Upper lobe of left lung (tissue), 6 donors: Measurements from ENCODE around the gene AOAH. TPM values are rescaled to one million over a fixed set of nuclear protein-coding genes. Genes with fewer than 3 reads are reported as not detected.

Source experiments
- ATAC-seq, 2 donors: fragments of 200-7000 bp; cut with Tn5 transposase; one replicate each; pipeline ENCODE4 v1.9.1; 2022; ENCODE audit warnings: mild to moderate bottlenecking in 2 of 2, moderate library complexity in 2 of 2; ENCODE audit not compliant: low FRiP score in 2 of 2
- DNase-seq, 2 donors: peaks; one replicate each; pipeline ENCODE4 v3.0.0-alpha.2; 2019 to 2020
- H3K27ac ChIP-seq, 4 donors: fragments of 200-600 bp; sonication (generic); one replicate each; pipeline ENCODE4 v1.5.1; 2016 to 2019
- H3K27me3 ChIP-seq, 4 donors: fragments of 200-600 bp; sonication (generic); one replicate each; pipeline ENCODE4 v1.5.1; 2017 to 2019
- H3K36me3 ChIP-seq, 4 donors: fragments of 200-600 bp; sonication (generic); one replicate each; pipeline ENCODE4 v1.5.1; 2016 to 2019
- H3K4me1 ChIP-seq, 4 donors: fragments of 200-600 bp; sonication (generic); one replicate each; pipeline ENCODE4 v1.5.1; 2018 to 2019
- H3K4me3 ChIP-seq, 4 donors: fragments of 200-600 bp; sonication (generic); one replicate each; pipeline ENCODE4 v1.5.1; 2017 to 2019; ENCODE audit warnings: mild to moderate bottlenecking in 2 of 4, moderate library complexity in 1 of 4
- H3K9me3 ChIP-seq, 4 donors: fragments of 200-600 bp; sonication (generic); one replicate each; pipeline ENCODE4 v1.5.1; 2018 to 2019
- EP300 ChIP-seq, 4 donors: sonication (generic); formaldehyde crosslinking; IDR thresholded peaks; one replicate each; pipeline ENCODE4 v1.5.1; 2017; ENCODE audit warnings: antibody characterized with exemption in 4 of 4, control low read depth in 2 of 4
- POLR2A ChIP-seq, 4 donors: fragments of 450-650 bp; IDR thresholded peaks; one replicate each; pipeline ENCODE4 v1.5.1; 2016 to 2017; ENCODE audit warnings: antibody characterized with exemption in 4 of 4, mild to moderate bottlenecking in 2 of 4
- POLR2AphosphoS5 ChIP-seq, 2 donors: sonication (generic); formaldehyde crosslinking; IDR thresholded peaks; one replicate each; pipeline ENCODE4 v1.5.1; 2017; ENCODE audit warnings: antibody characterized with exemption in 2 of 2
- WGBS, 2 donors: methylation state at CpG; one replicate each; pipeline ENCODE4 v1.1.5; 2017 to 2018; 5-methylcytosine and 5-hydroxymethylcytosine counted together
- total RNA-seq, 6 donors: library from RNA; depleted of rRNA in 4 of 6; stranded (reverse); fragments of >200 nt in 4 of 6; gene quantifications; one replicate each; pipeline versions ENCODE4 v1.1.0 to v1.2.1, GENCODE V29; 2016 to 2021
- TF ChIP-seq, protein P1 (sequence below), 6 experiments: fragments of 450-650 bp in 4 of 6; fragments of 200-600 bp in 2 of 6; sonication (generic) in 2 of 6; IDR thresholded peaks; one replicate each; pipeline ENCODE4 v1.5.1; 2016 to 2019; ENCODE audit warnings: antibody characterized with exemption in 6 of 6
- donor health status: DM: no; HTN: no; CAD: no; lungs with moderate emphysema.
- donor health status: DM: no; HTN: yes; CAD: no; lungs with severe emphysema.

The AOAH gene
- total RNA-seq, 6 donors from 2014 or later: 18.5 to 36.8 (median 25.7) TPM

DNA sequence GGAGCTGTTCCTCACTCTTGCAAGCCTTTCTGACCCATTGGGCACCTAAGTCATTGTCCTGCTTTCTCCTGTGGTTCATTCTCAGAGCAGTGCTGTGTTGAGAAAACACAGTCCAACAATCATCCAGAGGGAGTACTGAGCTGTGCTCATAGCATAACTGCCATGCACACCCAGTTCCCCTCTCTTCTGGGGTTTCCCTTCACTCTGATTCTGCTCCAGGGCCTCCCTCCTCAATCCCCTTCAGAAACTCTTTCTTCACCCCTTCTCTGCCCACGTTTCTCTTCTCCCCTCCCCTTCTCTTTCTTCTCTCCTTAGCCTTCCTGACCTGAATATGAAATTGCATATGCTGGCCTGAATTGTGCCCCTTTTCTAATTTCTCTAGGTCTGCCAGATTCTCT is 155.8 kb downstream of the AOAH start:
- no peaks in the 10 kb centered on the region for H3K36me3 ChIP-seq
- DNase-seq (no peak), ATAC-seq (no peak)
- no peaks in the 10 kb centered on the region for H3K27me3 ChIP-seq
- H3K4me1 ChIP-seq: peaks cover 9 to 28% (median 20%) of the 10 kb centered on the region in 4 donors
- H3K4me3 ChIP-seq: no peak overlapping the region
- H3K27ac ChIP-seq: no peak overlapping the region
- 26 to 35% methylated on average over 1 of the region's 1 CpG for WGBS, 2 donors
- TF ChIP-seq POLR2AphosphoS5 (IDR thresholded peaks at IDR 0.05) (no peak), POLR2A (IDR thresholded peaks at IDR 0.05) (no peak)
- TF ChIP-seq, protein P1, sequence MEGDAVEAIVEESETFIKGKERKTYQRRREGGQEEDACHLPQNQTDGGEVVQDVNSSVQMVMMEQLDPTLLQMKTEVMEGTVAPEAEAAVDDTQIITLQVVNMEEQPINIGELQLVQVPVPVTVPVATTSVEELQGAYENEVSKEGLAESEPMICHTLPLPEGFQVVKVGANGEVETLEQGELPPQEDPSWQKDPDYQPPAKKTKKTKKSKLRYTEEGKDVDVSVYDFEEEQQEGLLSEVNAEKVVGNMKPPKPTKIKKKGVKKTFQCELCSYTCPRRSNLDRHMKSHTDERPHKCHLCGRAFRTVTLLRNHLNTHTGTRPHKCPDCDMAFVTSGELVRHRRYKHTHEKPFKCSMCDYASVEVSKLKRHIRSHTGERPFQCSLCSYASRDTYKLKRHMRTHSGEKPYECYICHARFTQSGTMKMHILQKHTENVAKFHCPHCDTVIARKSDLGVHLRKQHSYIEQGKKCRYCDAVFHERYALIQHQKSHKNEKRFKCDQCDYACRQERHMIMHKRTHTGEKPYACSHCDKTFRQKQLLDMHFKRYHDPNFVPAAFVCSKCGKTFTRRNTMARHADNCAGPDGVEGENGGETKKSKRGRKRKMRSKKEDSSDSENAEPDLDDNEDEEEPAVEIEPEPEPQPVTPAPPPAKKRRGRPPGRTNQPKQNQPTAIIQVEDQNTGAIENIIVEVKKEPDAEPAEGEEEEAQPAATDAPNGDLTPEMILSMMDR (IDR thresholded peaks at IDR 0.05): no peak
- no peaks in the 10 kb centered on the region for H3K9me3 ChIP-seq

DNA sequence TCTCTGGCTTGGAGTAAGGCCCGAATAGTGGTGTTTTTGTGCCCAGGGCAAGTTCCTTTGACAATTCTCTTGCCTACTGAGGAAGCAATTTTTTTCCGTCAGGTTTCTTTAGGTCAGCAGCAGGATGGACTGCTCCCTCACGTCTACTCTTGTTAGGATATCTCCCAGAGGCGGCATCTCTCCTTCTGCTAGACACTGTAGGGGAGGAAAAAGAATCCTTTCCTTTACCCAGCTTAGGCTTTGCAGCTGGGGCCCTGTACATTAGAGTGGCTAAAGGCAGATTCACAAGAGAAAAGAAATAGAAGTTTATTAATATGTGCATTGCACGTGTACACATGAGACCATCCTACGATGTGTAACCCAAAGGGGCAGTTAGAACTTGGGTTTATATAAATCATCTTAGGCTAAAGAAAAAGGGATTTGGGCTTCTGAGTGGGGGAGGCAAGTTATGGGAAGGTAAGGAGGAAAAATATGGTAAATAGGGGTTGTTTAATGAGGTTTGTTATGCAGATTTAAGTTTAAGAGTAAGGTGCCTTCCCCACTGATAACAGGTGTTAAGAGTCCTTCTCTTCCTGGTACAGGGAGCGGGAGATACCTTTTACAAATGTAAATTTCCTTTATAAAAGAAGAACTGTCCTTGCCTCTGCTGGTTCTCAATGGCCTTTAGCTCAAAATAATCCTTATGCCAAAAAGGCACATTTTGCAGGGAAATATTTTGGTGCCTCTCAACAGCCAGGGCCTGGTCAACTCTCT is 156.4 kb downstream of the AOAH start:
- Histone ChIP-seq H3K27ac (no peak overlapping the region), H3K27me3 (no peaks in the 10 kb centered on the region), H3K9me3 (no peaks in the 10 kb centered on the region), H3K4me3 (no peak overlapping the region), H3K36me3 (no peaks in the 10 kb centered on the region), H3K4me1 (peaks cover 9 to 31% (median 20%) of the 10 kb centered on the region in 4 donors)
- 88 to 93% methylated on average over 7 of the region's 7 CpGs for WGBS, 2 donors
- ATAC-seq (no peak), DNase-seq (no peak)
- TF ChIP-seq, protein P1 (IDR thresholded peaks at IDR 0.05): no peak
- TF ChIP-seq EP300 (IDR thresholded peaks at IDR 0.05) (no peak), POLR2A (IDR thresholded peaks at IDR 0.05) (no peak), POLR2AphosphoS5 (IDR thresholded peaks at IDR 0.05) (no peak)

DNA sequence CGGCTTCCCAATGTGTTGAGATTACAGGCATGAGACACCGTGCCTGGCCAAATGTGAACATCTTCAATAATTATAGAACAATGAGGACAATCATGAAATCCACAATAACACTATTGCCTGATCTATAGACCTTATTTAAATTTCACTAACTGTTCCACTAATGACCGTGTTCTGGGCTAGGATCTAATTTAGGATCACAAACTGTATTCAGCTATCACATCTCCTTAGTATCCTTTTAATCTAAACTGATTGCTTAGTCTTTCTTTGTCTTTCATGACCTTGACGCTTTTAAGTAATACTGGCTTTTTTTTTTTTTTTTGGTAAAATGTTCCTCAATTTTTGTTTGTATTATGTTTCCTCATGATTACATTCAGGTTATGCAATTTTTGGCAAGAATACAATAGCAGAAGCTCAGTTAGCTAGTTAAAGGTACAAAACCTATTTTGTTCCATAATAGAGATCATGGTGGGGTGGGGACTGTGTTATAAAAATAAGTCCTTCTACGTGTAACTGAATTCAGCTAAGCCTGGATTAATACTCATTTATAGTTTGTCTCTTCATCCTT is 158.4 kb downstream of the AOAH start:
- Histone ChIP-seq H3K27me3 (no peaks in the 10 kb centered on the region), H3K27ac (peak overlapping the region in 1 of 4 donors; percentile 53), H3K4me3 (no peak overlapping the region), H3K4me1 (peaks cover 9 to 31% (median 20%) of the 10 kb centered on the region in 4 donors), H3K9me3 (no peaks in the 10 kb centered on the region), H3K36me3 (no peaks in the 10 kb centered on the region)
- TF ChIP-seq EP300 (IDR thresholded peaks at IDR 0.05) (no peak), POLR2A (IDR thresholded peaks at IDR 0.05) (no peak), POLR2AphosphoS5 (IDR thresholded peaks at IDR 0.05) (no peak)
- TF ChIP-seq, protein P1 (IDR thresholded peaks at IDR 0.05): no peak
- 48 to 50% methylated on average over 5 of the region's 5 CpGs for WGBS, 2 donors
- ATAC-seq (peak in 1 of 2 donors; percentile 60), DNase-seq (no peak)

DNA sequence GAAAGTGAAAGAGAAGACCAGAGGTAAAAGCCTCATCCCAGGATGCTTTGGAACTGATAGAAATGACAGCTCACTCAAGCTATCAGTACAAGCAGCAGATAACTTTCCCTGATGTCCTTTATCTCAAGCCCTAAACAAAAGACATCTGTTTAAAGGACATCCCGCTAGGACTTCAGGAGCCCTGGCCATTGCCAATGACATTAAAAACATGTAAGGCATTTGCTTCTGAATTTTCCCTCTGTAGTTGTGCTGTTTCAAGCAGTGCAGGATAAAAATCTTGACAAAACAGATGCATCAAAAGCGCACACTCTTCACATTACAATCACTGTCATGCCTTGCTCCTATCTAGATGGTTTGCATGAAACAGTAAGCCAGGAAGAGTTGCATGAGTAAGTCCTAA is 159.8 kb downstream of the AOAH start:
- DNase-seq (no peak), ATAC-seq (no peak)
- WGBS, 2 donors: 86 to 88% methylated on average over 2 of the region's 2 CpGs

More for the DNA sequence above, 159.8 kb downstream of the AOAH start:
- Histone ChIP-seq H3K4me1 (peaks cover 9 to 31% (median 20%) of the 10 kb centered on the region in 4 donors), H3K36me3 (no peaks in the 10 kb centered on the region), H3K27ac (peak overlapping the region in 1 of 4 donors; percentile 30), H3K4me3 (no peak overlapping the region), H3K9me3 (no peaks in the 10 kb centered on the region), H3K27me3 (no peaks in the 10 kb centered on the region)
- TF ChIP-seq POLR2A (IDR thresholded peaks at IDR 0.05): no peak
- no peak for TF ChIP-seq POLR2AphosphoS5 (IDR thresholded peaks at IDR 0.05)
- TF ChIP-seq, protein P1 (IDR thresholded peaks at IDR 0.05): no peak
- TF ChIP-seq EP300 (IDR thresholded peaks at IDR 0.05): no peak
